GM21447 (cell line): ENCODE data around the gene SP2.
A peak's percentile ranks its signal among the peaks of the same experiment; 100 is the strongest.
"Not testable (repeated sequence)": the region's sequence is repeated elsewhere in the genome, so short reads cannot be mapped to it uniquely, and the experiment has no call there.

Experiments used
- ATAC-seq: cut with Tn5 transposase; IDR thresholded peaks from one replicate; pipeline ENCODE4 v1.9.1; 2021; ENCODE audit not compliant: unreplicated experiment

Gene SP2

GRCh38 chr17:47917581-47917980, 21.5 kb downstream of the SP2 start:
- no peak for ATAC-seq

- ATAC-seq, result no peak
Observed at GRCh38 chr17:47918006-47918405, 22.0 kb downstream of the SP2 start.

GRCh38 chr17:47918991-47919390, 23.0 kb downstream of the SP2 start:
- ATAC-seq, result no peak

GRCh38 chr17:47919889-47920288, 23.9 kb downstream of the SP2 start:
- not testable (repeated sequence) for ATAC-seq

- ATAC-seq, result no peak
Observed at GRCh38 chr17:47924785-47925677, 29.0 kb downstream of the SP2 start.

- ATAC-seq, result no peak
Observed at GRCh38 chr17:47925678-47925988, 29.6 kb downstream of the SP2 start.

- no peak for ATAC-seq
Observed at GRCh38 chr17:47927821-47928400, 31.9 kb downstream of the SP2 start.

GRCh38 chr17:47928415-47928814, 32.4 kb downstream of the SP2 start:
- ATAC-seq, result no peak

- no peak for ATAC-seq
Observed at GRCh38 chr17:47929218-47930000, 33.4 kb downstream of the SP2 start.

- ATAC-seq, result no peak
Observed at GRCh38 chr17:47931848-47932247, 35.8 kb downstream of the SP2 start.

- ATAC-seq, result no peak
Observed at GRCh38 chr17:47934856-47935255, 38.8 kb downstream of the SP2 start.

- ATAC-seq, result not testable (repeated sequence)
Observed at GRCh38 chr17:47935468-47935867, 39.4 kb downstream of the SP2 start.

GRCh38 chr17:47935961-47936360, 39.9 kb downstream of the SP2 start:
- no peak for ATAC-seq

- ATAC-seq, result no peak
Observed at GRCh38 chr17:47937941-47938340, 41.9 kb downstream of the SP2 start.

- ATAC-seq, result peak; percentile 89
Observed at GRCh38 chr17:47941246-47942095, 45.4 kb downstream of the SP2 start, which contains the start of gene PNPO. Gene PNPO, plus strand, starts transcription at chr17:47941571. Its CDS starts 105 bp downstream, at chr17:47941676.

GRCh38 chr17:47942096-47942510, 46.1 kb downstream of the SP2 start:
- no peak for ATAC-seq

- ATAC-seq, result no peak
Observed at GRCh38 chr17:47942568-47942967, 46.5 kb downstream of the SP2 start.

GRCh38 chr17:47945080-47945479, 49.0 kb downstream of the SP2 start:
- ATAC-seq, result no peak

GRCh38 chr17:47945529-47946508, 49.8 kb downstream of the SP2 start:
- ATAC-seq, result no peak

GRCh38 chr17:47946516-47946915, 50.5 kb downstream of the SP2 start:
- ATAC-seq, result no peak
